HEK293 (cell line): ENCODE results near the gene POU2F2.

Experiments used
- CTCF ChIA-PET: fragments of 350-600 bp; formaldehyde crosslinking; extraction: SDS; loops from one replicate; lab custom pipeline; 2021; ENCODE audit warnings: antibody characterized with exemption; lab: Yijun Ruan, JAX
- POLR2A ChIA-PET: fragments of 300-600 bp; formaldehyde crosslinking; extraction: SDS; loops from one replicate; lab custom pipeline; 2020; ENCODE audit warnings: antibody characterized with exemption, inconsistent platforms; lab: Yijun Ruan, JAX
- H3K27ac ChIP-seq: fragments of 200-500 bp; sonication (Bioruptor generic); 2 replicates; pipeline ENCODE4 v1.5.1; 2014; ENCODE audit warnings: low read depth, low read length, control low read depth, inconsistent platforms; ENCODE audit errors: extremely low read depth
- H3K36me3 ChIP-seq, 2 experiments: fragments of 200-500 bp in 1 of 2; sonication (Bioruptor generic) in 1 of 2; 1 replicate in 1 of 2; 2 replicates in 1 of 2; pipeline ENCODE4 v1.5.1; 2014 to 2017; ENCODE audit warnings: inconsistent platforms in 2 of 2, low read length in 2 of 2; ENCODE audit not compliant: control insufficient read depth in 2 of 2, insufficient read depth in 1 of 2
- H3K4me1 ChIP-seq: fragments of 200-500 bp; sonication (Bioruptor generic); 2 replicates; pipeline ENCODE4 v1.5.1; 2014; ENCODE audit warnings: mild to moderate bottlenecking, low read length, inconsistent platforms; ENCODE audit not compliant: control insufficient read depth, insufficient read depth
- H3K4me3 ChIP-seq: 2 replicates; pipeline ENCODE4 v1.5.1; 2011; ENCODE audit warnings: low read depth, mild to moderate bottlenecking, control low read depth, low read length, moderate library complexity
- H3K9me3 ChIP-seq: fragments of 200-500 bp; sonication (Bioruptor generic); 2 replicates; pipeline ENCODE4 v1.5.1; 2014; ENCODE audit warnings: low read depth, low read length, inconsistent platforms; ENCODE audit not compliant: control insufficient read depth, insufficient read depth
- GLI2 ChIP-seq: fragments of 450-650 bp; formaldehyde crosslinking; IDR thresholded peaks from 2 replicates; pipeline ENCODE4; 2017; ENCODE audit warnings: missing biosample characterization, missing genetic modification characterization, low read depth, borderline replicate concordance
- HOXC10 ChIP-seq: sonication (generic); formaldehyde crosslinking; IDR thresholded peaks from 2 replicates; pipeline ENCODE4 v1.8.1; 2023; ENCODE audit warnings: mild to moderate bottlenecking, missing genetic modification reagents
- KLF1 ChIP-seq: fragments of 450-650 bp; formaldehyde crosslinking; IDR thresholded peaks from 2 replicates; pipeline ENCODE4 v1.5.1; 2016; ENCODE audit warnings: missing biosample characterization, missing genetic modification characterization
- PRDM1 ChIP-seq: fragments of 450-650 bp; formaldehyde crosslinking; IDR thresholded peaks from 2 replicates; pipeline ENCODE4; 2016; ENCODE audit warnings: missing biosample characterization, missing genetic modification characterization
- ZBTB48 ChIP-seq: fragments of 450-650 bp; formaldehyde crosslinking; IDR thresholded peaks from 2 replicates; pipeline ENCODE4 v1.5.1; 2016; ENCODE audit warnings: missing biosample characterization, missing genetic modification characterization
- ZEB2 ChIP-seq: fragments of 450-650 bp; formaldehyde crosslinking; IDR thresholded peaks from 2 replicates; pipeline ENCODE4 v1.5.1; 2016; ENCODE audit warnings: missing biosample characterization, missing genetic modification characterization
- ZNF2 ChIP-seq: fragments of 450-650 bp; formaldehyde crosslinking; IDR thresholded peaks from 2 replicates; pipeline ENCODE4 v1.5.1; 2016; ENCODE audit warnings: missing biosample characterization, missing genetic modification characterization
- ZNF350 ChIP-seq: fragments of 450-650 bp; formaldehyde crosslinking; IDR thresholded peaks from 2 replicates; pipeline ENCODE4 v1.5.0; 2017; ENCODE audit warnings: missing biosample characterization, mild to moderate bottlenecking, missing genetic modification characterization
- ZNF366 ChIP-seq: fragments of 450-650 bp; formaldehyde crosslinking; conservative IDR thresholded peaks from 2 replicates; pipeline ENCODE4 v1.5.1; 2016; ENCODE audit warnings: missing biosample characterization, missing genetic modification characterization
- ZNF398 ChIP-seq: fragments of 450-650 bp; formaldehyde crosslinking; IDR thresholded peaks from 2 replicates; pipeline ENCODE4 v1.5.1; 2017; ENCODE audit warnings: missing biosample characterization, missing genetic modification characterization
- ZNF416 ChIP-seq: fragments of 450-650 bp; formaldehyde crosslinking; IDR thresholded peaks from 2 replicates; pipeline ENCODE4 v1.5.1; 2016; ENCODE audit warnings: missing biosample characterization, missing genetic modification characterization
- ZNF596 ChIP-seq: fragments of 450-650 bp; IDR thresholded peaks from 2 replicates; pipeline ENCODE4 v1.5.0; 2018; ENCODE audit warnings: missing biosample characterization, mild to moderate bottlenecking, missing genetic modification characterization, moderate library complexity
- ZNF623 ChIP-seq: fragments of 450-650 bp; formaldehyde crosslinking; IDR thresholded peaks from 2 replicates; pipeline ENCODE4 v1.5.1; 2016; ENCODE audit warnings: missing biosample characterization, missing genetic modification characterization
- ZNF658 ChIP-seq: fragments of 450-650 bp; formaldehyde crosslinking; IDR thresholded peaks from 2 replicates; pipeline ENCODE4; 2016; ENCODE audit warnings: missing biosample characterization, missing genetic modification characterization
- ZNF701 ChIP-seq: fragments of 450-650 bp; formaldehyde crosslinking; IDR thresholded peaks from 2 replicates; pipeline ENCODE4 v1.5.1; 2016; ENCODE audit warnings: missing biosample characterization, missing genetic modification characterization
- ZNF785 ChIP-seq: fragments of 450-650 bp; formaldehyde crosslinking; IDR thresholded peaks from 2 replicates; pipeline ENCODE4 v1.5.1; 2016; ENCODE audit warnings: missing biosample characterization, missing genetic modification characterization
- ZSCAN30 ChIP-seq: fragments of 450-650 bp; IDR thresholded peaks from 2 replicates; pipeline ENCODE4 v1.5.1; 2018; ENCODE audit warnings: missing biosample characterization, mild to moderate bottlenecking, missing genetic modification characterization, moderate library complexity
- TF ChIP-seq, protein P1 (sequence below): fragments of 450-650 bp; formaldehyde crosslinking; IDR thresholded peaks from 2 replicates; pipeline ENCODE4 v1.5.1; 2016; ENCODE audit warnings: missing biosample characterization, missing genetic modification characterization
- TF ChIP-seq, protein P2 (sequence below): fragments of 450-650 bp; formaldehyde crosslinking; IDR thresholded peaks from 2 replicates; pipeline ENCODE4 v1.5.1; 2016; ENCODE audit warnings: missing biosample characterization, missing genetic modification characterization

Gene POU2F2

DNA sequence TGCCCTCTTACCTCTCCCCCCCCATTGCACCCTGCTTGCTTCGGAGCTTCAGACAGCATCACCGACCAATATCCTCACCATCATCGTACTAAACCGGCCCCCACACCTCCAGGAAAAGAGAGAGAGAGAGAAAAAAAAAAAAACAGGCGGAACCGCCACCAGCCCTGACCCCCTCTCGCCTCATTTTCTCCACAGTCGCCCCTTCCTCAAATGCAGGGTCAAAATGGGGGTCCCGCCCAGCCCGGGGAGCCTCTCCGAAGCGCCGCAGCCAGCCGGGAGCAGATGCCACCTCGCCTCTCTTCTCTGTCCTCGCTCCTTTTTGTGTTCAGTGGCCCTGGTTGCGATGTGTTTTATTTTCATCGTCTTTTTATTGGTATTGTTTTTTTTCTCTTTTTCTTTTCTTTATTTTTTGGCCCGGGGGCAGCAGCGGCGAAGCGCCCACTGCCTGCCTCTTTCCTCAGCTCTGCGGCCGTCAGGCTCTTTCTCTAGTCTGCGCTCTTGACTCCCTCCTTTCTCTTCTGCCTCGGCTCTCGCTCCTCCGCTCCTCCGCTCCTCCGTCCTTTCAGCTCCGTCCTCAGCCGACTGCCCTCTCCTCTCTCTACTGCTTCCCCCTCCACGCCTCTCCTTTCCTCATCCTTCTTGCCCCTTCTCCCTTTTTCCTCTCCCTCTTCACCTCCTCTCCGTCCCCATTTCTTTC lies 43.9 kb upstream of the POU2F2 start (continued):
- TF ChIP-seq ZNF398 (tag by site-specific recombination) (peak; percentile 98), ZBTB48 (tag by site-specific recombination) (0 out of 2 replicates have a peak, but pooled peaks have one; percentile 34), ZNF366 (tag by site-specific recombination) (peak; percentile 97), PRDM1 (tag by site-specific recombination) (peak; percentile 99), ZEB2 (tag by site-specific recombination) (peak; percentile 48; the same call in 1 of the 2 replicates), ZNF623 (tag by site-specific recombination) (no peak)
- TF ChIP-seq, protein P1, sequence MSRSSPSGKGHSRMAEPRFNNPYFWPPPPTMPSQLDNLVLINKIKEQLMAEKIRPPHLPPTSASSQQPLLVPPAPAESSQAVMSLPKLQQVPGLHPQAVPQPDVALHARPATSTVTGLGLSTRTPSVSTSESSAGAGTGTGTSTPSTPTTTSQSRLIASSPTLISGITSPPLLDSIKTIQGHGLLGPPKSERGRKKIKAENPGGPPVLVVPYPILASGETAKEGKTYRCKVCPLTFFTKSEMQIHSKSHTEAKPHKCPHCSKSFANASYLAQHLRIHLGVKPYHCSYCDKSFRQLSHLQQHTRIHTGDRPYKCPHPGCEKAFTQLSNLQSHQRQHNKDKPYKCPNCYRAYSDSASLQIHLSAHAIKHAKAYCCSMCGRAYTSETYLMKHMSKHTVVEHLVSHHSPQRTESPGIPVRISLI (tag by site-specific recombination), result no peak
- TF ChIP-seq, all 188 proteins: peak for 32

GRCh38 chr19:42174958-42175734 lies 42.9 kb upstream of the POU2F2 start:
- TF ChIP-seq GLI2 (tag by site-specific recombination) (no peak), ZBTB48 (tag by site-specific recombination) (no peak), ZSCAN30 (no peak), KLF1 (tag by site-specific recombination) (no peak), ZNF416 (tag by site-specific recombination) (no peak), ZNF2 (tag by site-specific recombination) (no peak), ZNF366 (tag by site-specific recombination) (peak; percentile 93), ZNF658 (tag by site-specific recombination) (no peak), ZNF785 (tag by site-specific recombination) (no peak), HOXC10 (CRISPR knock-in tag) (no peak), PRDM1 (tag by site-specific recombination) (peak; percentile 99), ZNF350 (no peak), ZNF596 (no peak), ZNF701 (tag by site-specific recombination) (no peak)
- TF ChIP-seq, protein P2, sequence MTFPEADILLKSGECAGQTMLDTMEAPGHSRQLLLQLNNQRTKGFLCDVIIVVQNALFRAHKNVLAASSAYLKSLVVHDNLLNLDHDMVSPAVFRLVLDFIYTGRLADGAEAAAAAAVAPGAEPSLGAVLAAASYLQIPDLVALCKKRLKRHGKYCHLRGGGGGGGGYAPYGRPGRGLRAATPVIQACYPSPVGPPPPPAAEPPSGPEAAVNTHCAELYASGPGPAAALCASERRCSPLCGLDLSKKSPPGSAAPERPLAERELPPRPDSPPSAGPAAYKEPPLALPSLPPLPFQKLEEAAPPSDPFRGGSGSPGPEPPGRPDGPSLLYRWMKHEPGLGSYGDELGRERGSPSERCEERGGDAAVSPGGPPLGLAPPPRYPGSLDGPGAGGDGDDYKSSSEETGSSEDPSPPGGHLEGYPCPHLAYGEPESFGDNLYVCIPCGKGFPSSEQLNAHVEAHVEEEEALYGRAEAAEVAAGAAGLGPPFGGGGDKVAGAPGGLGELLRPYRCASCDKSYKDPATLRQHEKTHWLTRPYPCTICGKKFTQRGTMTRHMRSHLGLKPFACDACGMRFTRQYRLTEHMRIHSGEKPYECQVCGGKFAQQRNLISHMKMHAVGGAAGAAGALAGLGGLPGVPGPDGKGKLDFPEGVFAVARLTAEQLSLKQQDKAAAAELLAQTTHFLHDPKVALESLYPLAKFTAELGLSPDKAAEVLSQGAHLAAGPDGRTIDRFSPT (tag by site-specific recombination), result no peak
- Histone ChIP-seq H3K4me3 (no peak overlapping the region), H3K36me3 (no peaks in the 10 kb centered on the region), H3K4me1 (peaks cover 10% of the 10 kb centered on the region), H3K9me3 (no peaks in the 10 kb centered on the region), H3K27ac (no peak overlapping the region)
- POLR2A ChIA-PET, result interaction anchor here (1.4 to 1.5 kb wide), 2 partner anchors 49 to 58 kb away, joined by 3 to 9 read pairs; no protein-coding TSS in a partner anchor
- CTCF ChIA-PET, result interaction anchor here (0.6 to 3.3 kb wide), 11 partner anchors 9 to 1136 kb away, joined by 3 to 23 read pairs (median 3); partner anchors contain the start of gene POU2F2
